TTC549 (cell line): ENCODE data around the gene RLN1.
"Not testable (repeated sequence)": the region's sequence is repeated elsewhere in the genome, so short reads cannot be mapped to it uniquely, and the experiment has no call there.

Source experiments
- FAIRE-seq: peaks from 2 replicates; lab custom pipeline; 2012; peaks lifted over from hg19 to GRCh38; lab: Jason Lieb, UNC

Gene RLN1, protein sequence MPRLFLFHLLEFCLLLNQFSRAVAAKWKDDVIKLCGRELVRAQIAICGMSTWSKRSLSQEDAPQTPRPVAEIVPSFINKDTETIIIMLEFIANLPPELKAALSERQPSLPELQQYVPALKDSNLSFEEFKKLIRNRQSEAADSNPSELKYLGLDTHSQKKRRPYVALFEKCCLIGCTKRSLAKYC

DNA sequence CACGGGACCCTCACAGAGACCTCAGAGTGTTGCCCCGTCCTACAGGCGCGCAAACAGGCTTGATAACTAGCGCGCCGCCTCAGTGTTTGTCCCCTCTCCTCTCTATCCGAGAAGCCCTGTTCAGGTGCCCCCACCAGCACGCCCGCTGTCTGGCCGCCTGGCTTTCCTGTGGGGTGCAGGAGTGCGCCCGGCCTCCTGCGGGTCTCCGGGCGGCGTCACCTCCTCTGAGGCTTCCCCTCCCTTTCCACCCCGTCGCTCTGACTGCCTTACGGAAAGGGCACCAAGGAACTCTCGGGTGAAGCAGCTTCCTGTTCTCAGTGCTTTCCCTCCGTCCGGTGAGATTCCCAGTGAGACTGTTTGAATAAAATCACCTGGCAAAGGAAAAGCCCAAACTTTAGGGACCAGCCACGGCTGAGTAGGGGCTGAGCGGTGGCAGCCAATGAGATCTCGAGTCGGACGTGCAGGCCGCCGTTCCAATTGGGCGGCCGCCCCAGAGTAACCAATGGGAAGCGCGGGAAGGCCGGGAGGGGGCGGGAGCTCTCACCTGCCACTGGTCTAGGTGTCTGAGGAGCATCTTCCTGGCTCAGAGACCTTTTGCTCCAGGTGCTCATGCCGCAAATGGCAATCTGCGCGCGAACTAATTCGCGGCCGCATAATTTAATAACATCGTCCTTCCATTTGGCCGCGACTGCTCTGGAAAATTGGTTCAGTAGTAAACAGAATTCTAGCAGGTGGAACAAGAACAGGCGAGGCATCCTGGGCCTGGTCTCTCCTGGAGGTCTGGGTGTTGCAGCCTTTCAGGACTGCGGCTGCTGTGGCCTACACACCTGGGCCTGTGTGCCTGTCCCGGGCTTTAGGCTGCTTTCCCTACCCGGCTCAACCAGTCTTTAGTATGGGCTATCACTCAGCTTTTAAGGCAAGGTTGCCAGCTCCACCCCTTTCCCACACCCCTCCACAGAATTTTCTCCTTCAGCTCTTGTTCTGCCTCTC is at the start of gene RLN1:
TSS of gene RLN1 (minus strand) at position 885 of the 990 bp plus-strand sequence. CDS start at position 755, 130 bp downstream.
- FAIRE-seq, result not testable (repeated sequence)

DNA sequence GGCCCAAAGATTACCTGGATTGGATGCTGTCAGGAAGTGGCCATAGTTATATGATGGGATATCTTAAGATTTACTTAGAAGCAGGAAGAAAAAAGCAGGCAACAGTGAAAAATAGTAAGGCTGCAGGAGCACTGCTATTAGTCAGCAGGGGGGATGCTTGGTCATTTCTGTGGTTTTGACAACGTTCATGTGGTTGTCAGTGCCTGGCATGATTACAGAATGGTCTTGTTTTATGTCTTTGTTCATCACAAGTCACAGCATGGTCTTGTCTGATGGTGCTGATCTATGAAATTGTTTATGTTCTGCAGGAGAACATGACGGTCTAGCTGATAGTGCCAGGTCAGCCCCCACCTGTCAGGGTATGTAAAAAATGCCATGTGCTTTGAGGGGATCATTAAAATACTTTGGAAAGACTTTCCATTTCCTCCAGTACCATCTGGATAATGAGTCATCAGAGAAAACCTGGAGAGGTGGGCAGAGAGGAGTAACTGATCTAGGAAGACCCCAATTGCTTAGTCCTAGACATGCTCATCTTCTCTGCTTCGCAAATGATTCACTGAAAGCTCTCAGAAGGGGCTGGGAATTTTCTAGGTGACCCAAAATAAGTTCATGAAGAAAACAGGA is 49.5 kb upstream of the RLN1 start:
- no peak for FAIRE-seq

DNA sequence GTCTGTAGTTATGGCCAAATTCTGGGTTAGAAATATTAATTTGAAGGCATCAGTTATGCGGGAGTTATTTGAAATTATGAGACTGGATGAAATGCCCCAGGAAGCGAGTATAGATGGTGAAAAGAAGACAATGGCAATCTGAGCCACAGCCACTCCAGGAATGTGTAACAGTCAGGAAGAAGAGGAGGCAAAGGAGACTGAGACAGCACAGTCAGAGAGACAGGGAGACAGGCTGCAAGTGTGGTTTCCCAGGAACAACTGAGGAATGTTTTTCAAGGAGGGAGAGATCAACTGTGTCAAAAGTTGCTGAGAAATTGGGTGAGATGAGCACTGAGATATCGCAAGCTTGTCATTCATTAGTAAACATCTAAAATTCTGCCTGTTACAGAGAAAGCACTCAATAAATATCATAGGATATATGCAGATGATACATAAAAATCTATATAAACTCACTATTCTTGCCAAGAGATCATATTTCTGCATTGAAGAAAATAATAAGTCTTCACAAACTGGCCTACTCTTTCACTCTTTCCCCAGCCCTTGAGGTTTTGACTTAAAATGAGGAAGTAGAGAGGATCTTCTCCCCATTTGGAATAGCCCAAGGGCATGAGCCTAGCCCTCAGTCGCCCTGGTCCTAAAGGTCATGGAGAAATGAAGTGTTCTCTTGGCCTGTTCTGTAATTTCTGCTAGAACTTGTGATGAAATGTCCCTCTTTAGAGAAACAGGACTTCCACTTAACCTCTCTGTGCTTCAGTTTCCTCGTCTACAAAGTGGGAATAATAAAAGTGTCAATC is 48.5 kb upstream of the RLN1 start:
- no peak for FAIRE-seq

DNA sequence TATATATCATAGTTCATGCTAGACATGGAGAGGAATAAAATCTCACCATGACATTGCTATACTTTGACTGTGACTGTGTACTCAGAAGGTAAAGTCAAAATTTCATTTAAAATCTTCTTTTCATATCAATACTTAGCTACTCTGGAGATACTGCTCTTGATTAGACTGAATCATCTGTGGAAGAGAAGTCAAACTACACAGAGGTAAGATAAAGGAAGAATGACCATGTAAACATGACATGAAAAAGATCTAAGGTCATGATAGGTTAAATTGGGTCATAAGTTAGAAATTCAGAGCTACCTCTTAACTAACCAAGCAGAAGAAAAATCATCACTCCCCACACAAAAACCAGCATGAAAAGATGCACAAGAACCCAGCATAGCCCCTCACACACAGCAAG is 44.8 kb upstream of the RLN1 start:
- FAIRE-seq, result no peak

DNA sequence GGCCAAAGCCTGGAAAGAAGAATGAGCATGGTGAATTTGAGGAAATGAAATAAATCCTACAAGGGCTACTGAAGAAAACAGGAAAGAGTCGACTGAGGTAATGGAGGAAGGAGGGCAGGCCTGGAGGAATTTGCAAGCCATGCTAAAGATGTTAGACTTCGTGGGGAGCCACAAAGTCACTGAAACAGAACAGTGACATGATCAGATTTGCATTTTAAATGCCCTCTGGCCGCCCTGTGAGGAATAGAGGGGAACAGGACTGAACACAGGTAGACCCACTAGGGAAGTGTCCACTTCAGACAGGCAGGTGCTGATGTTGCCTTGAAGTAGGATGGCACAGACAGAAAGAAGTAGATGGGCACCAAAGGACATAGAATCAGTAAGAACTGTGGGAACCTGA is 42.8 kb upstream of the RLN1 start:
- no peak for FAIRE-seq

- no peak for FAIRE-seq
These were observed 36.3 kb upstream of the RLN1 start for GRCh38 chr9:5375790-5376477.

DNA sequence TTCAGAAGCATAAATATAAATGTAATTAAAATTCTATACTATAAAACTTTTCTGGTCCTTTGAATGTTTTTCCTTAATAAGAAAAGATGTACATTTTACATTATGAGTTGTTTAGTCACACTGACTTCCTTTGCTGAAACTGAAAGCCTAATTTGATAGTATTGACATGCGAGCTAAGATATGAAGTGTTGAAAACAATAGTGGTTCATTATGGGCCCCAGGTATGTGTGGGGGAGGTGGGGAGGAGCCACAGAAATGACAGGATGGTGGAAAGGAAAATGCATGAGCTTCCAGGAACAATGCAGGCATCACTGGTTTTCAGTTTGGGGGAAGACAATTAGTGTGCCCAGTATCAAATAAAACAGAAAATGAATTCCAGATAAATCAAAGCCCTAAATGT is 35.4 kb upstream of the RLN1 start:
- no peak for FAIRE-seq

- no peak for FAIRE-seq
These were observed 24.8 kb upstream of the RLN1 start for GRCh38 chr9:5364294-5365024.

DNA sequence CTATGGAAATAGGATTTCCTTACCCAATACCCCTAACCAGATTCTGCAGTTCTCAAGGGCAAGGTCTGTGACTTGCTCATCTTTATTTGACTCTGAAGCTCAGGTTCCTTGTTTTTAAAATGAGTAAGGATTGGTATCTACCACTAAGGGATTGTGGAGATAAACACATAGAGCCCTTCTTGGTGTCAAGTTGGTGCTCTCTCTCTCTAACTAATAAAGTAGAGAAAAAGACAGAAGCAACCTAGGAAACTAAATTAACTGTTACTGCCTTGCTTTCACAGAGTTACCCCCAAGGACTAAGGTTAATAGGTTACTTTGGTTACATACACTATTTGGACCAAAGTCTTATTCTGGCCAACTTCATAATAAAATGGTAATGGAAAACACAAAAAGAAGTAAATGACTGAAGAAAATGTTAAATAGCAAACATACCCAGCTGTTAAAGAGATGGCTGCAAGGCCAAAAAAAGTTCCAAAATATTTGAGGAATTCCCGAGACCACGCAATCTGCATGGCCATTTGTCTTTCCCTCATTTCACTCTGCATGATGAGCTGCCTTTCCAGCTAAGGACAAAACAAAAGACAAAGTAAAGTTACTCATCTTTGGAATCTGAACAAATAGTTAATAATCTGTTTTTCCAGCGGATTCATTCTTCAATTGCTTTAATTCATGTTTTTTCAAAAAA is 21.8 kb upstream of the RLN1 start:
- no peak for FAIRE-seq

DNA sequence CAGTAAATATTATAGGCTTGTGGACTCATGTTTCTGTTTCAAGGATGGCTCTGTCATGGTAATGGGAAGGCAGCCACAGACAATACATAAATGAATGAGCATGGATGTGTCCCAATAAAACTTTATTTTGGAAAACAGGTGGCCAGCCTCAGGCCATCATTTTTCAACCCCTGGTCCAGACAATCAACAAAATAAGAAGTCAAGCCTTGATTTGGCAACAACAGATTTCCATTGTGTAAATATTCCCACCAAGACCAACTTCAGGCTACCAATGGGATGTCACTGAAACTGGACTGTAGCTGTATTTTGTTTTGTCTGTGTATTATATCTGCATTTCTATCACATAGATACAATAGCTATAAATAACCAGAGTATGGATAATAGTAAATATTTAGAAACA is 20.7 kb upstream of the RLN1 start:
- no peak for FAIRE-seq

DNA sequence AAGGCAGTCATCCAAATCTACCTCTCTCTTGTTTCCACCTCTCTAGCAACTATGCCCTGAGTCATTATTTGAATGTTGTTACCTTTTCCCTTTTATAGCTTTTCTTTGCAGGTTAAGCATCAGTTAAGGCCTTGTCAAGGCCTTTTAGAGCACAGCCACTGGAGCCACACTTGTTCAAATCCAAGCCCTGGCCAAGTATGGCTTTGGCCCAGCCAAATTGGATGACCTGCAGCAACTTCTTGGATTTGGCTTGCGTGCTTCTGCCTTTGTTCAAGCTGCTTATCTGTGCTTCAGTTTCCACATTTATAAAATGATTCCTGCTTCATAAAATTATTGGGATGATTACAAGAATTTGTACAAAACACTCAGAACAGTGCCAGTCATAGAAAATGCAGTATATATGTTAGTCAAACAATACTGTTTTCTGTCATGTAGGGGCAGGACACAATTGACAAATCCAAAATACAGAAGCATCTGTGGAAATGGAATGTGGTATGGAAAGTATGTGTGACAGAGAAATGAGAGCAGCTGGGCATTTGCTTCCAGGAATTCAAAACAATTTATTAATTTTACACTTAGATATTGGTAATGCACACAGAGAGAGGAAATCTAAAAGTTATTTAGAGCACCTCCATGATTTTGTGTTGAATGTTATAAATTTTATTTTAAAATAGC is 17.9 kb upstream of the RLN1 start:
- FAIRE-seq, result no peak

GRCh38 chr9:5355817-5356216 is 16.1 kb upstream of the RLN1 start:
- FAIRE-seq, result no peak

- FAIRE-seq, result no peak
These were observed 15.6 kb upstream of the RLN1 start for GRCh38 chr9:5355226-5355625.

GRCh38 chr9:5354184-5354583 is 14.5 kb upstream of the RLN1 start:
- FAIRE-seq, result no peak

GRCh38 chr9:5352637-5353248 is 13.1 kb upstream of the RLN1 start:
- no peak for FAIRE-seq

DNA sequence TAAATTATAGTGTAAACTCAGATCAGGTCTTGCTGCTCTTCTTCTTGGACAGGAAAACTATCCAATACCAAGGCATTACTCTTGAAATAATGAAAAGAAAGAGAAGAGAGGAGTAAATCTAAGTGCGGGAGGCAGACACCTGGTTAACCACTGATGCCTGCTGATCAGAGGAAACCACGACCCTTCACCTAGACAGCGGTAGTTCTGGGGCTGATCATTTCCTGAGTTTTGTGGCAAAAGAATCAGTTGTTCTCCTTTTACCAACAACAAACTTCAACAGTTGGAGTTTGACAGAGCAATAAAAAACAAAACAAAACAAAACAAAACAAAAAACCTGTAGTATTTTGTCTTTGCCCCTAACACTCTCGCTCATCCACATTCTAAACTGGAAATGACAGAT is 3.0 kb downstream of the RLN1 start:
- FAIRE-seq, result no peak

- not testable (repeated sequence) for FAIRE-seq
These were observed 8.4 kb downstream of the RLN1 start for GRCh38 chr9:5331276-5331675.

DNA sequence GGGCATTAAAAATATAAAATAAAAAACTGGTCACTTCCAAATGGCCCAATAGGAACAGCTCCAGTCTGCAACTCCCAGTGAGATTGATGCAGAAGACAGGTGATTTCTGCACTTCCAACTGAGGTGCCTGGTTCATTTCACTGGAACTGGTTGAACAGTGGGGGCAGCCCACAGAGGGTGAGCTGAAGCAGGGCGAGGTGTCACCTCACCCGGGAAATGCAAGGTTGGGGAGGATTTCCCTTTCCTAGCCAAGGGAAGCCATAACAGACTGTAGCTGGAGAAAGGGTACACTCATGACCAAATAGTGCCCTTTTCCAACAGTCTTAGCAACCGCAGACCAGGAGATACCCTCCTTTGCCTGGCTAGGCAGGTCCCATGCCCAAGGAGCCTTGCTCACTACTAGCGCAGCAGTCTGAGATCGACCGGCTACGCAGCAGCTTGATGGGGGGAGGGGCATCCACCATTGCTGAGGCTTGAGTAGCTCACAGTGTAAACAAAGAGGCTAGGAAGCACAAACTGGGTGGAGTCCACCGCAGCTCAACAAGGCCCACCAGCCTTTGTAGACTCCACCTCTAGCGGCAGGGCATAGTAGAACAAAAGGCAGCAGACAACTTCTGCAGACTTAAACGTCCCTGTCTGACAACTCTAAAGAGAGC is 12.7 kb downstream of the RLN1 start:
- FAIRE-seq, result no peak

DNA sequence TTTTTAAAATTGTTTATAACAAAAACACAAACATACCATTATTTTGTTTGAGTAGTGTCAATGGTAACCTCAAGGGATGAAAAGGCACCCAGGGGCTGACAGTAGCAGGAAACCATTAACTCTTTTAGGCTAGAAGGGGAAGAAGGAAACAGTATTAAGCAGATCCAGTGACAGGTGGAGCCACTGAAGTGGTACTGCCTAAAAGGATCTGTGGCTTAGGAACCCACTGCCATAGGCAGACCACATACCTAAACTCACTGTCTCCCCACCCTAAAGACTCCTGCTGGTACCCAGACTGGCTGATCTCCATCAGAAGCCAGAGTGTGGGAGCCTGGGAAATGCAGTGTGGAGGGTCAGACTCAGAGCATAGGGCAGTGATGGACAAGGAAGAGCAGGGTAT is 13.5 kb downstream of the RLN1 start:
- no peak for FAIRE-seq
